NCI-H128 (cell line): ENCODE data around the gene PI4KA.
"Not testable (repeated sequence)": the region's sequence is repeated elsewhere in the genome, so short reads cannot be mapped to it uniquely, and the experiment has no call there.

Source experiments
- DNase-seq: peaks from one replicate; lab custom pipeline; 2025; ENCODE audit not compliant: unreplicated experiment; lab: John Stamatoyannopoulos, UW

PI4KA gene

GRCh38 chr22:20858615-20859416 lies at the start of gene PI4KA, which contains the start of gene SNAP29:
Gene PI4KA (minus strand): TSS chr22:20858811. CDS start chr22:20858725, 86 bp downstream.
Gene SNAP29 (plus strand): TSS chr22:20859007. CDS start chr22:20859111, 104 bp downstream.
- peak; percentile 88 for DNase-seq

- no peak for DNase-seq
Observed at GRCh38 chr22:20906387-20906767, 47.8 kb upstream of the PI4KA start.

GRCh38 chr22:20905415-20906386 lies 47.1 kb upstream of the PI4KA start:
- DNase-seq, result no peak

DNA sequence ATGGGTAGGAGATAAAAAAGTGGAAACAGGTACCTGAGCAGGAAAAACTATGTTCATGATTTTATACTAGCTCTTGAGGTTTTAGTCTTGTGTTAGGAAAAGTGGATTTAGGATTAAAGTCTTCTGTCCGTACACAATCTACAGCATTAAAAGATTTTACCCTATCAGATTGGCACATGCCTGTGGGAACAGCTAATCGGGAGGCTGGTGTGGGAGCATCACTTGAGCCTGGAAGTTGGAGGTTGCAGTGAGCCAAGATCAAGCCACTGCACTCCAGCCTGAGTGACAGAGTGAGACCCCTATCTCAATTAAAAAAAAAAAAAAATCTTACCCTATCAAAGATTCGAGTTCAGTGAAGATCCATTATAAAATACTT lies 46.4 kb upstream of the PI4KA start:
- no peak for DNase-seq

DNA sequence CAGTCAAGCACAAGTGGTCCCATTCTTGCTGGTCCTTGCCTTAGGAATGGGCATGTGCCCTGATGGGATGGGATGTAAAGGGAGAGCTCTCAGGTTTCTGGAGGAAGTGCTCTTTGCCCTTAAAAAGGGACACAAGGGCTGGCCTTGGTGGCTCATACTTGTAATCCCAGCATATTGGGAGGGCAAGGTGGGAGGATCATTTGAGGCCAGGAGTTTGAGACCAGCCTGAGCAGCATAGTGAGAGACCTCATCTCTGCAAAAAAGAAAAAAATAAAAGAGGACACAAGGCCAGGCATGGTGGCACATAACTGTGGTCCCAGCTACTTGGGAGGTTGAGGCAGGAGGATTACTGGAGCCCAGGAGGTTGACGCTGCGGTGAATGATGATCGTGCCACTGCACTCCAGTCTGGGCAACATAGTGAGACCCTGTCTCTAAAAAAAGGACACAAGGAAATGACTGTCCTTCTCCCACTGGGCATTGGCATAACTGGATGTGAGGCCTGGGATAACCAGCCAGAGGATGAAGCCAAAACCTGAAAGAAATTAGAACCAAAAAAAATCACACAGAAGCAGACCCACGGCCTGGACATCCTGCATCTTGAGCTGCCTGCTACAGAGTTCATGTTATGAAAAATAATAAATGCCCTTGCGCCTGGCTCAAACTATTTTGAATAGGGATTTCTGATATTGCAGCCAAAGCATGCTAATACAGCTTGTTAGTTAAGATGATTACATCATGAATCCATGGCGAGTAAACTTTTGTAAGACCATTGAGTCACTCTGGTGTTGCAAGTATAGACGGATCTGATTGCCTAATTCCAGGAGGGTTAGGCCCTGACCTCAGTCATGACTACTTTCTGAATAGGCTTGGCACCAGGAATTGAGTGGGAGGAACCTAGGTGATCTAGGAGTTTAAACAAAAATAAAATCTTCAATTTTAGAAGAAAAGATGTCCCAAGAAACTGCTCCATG lies 45.7 kb upstream of the PI4KA start:
- DNase-seq, result no peak

GRCh38 chr22:20903093-20903492 lies 44.5 kb upstream of the PI4KA start:
- DNase-seq, result no peak

DNA sequence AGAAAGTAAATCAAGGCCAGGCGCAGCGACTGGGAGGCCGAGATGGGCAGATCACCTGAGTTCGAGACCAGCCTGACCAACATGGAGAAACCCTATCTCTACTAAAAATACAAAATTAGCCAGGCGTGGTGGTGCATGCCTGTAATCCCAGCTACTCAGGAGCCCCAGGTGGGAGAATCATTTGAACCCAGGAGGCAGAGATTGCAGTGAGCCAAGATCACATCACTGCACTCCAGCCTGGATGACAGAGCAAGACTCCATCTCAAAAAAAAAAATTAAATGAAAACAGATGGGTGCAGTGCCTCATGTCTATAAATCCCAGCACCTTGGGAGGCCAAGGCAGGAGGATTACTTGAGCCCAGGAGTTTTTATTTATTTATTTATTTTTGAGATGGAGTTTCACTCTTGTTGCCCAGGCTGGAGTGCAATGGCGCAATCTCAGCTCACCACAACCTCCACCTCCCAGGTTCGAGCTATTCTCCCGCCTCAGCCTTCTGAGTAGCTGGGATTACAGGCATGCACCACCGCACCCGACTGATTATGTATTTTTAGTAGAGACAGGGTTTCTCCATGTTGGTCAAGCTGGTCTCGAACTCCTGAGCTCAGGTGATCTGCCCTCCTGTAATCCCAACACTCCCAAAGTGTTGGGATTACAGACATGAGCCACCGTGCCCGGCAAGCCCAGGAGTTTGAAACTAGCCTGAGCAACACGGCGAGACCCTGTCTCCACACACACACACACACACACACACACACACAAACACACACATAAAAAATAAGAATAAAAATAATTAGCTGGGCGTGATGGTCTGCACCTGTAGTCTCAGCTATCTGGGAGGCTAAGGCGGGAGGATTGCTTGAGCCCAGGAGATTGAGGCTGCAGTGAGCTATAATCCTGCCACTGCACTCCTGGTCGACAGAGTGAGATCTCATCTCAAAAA lies 42.8 kb upstream of the PI4KA start:
- DNase-seq, result not testable (repeated sequence)

- no peak for DNase-seq
Observed at GRCh38 chr22:20899827-20900423, 41.3 kb upstream of the PI4KA start.

- DNase-seq, result not testable (repeated sequence)
Observed at GRCh38 chr22:20897737-20898136, 39.1 kb upstream of the PI4KA start.

- DNase-seq, result no peak
Observed at GRCh38 chr22:20890975-20891374, 32.4 kb upstream of the PI4KA start.

DNA sequence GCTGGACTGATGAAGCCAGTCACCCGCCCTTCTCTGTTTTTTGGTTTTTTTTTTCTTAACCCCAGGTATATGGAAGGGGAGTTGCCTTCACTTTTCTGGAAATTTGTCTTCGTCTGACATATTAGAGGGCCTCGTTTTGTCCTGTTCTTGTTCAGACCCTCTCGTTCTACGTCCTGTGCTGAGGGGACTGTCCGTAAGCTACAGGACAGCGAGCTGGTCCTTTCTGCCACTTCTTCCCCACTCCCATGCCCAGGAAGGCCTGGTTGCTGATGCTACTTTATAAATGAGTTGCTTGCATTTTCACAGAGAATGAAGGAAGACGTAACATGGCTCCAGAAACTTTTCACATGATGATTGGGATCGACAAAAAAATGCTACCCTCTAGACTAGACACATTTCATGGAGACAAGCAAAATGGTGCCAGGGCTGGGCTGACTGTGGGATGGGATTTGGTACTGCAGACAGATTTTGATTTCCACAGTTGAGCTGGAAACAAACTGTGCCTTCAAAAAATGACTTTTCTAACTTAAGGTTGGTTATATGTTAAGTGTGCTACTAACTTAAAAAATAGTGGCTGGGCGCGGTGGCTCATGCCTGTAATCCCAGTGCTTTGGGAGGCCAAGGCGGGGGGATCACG lies 31.4 kb upstream of the PI4KA start:
- no peak for DNase-seq

GRCh38 chr22:20889025-20889704 lies 30.6 kb upstream of the PI4KA start:
- DNase-seq, result no peak

DNA sequence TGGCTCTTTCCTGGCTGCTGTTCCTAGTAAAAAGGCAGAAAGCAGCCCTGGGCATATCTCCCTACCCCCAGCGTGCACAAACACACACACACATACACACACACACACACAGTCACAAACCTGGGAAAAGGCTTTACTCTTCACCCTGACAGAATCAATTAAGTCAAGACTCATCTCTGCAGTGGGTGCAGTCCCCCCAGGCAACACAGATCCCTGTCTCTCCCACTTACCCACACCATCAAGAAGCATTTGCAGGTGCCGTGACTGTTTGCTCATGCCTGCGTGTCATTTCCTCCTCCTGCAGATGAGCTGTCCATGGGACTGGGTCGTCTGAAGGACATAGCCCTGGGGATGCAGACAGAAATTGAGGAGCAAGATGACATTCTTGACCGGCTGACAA lies 28.8 kb upstream of the PI4KA start:
- no peak for DNase-seq

GRCh38 chr22:20885557-20886323 lies 27.1 kb upstream of the PI4KA start:
- peak; percentile 1 for DNase-seq

DNA sequence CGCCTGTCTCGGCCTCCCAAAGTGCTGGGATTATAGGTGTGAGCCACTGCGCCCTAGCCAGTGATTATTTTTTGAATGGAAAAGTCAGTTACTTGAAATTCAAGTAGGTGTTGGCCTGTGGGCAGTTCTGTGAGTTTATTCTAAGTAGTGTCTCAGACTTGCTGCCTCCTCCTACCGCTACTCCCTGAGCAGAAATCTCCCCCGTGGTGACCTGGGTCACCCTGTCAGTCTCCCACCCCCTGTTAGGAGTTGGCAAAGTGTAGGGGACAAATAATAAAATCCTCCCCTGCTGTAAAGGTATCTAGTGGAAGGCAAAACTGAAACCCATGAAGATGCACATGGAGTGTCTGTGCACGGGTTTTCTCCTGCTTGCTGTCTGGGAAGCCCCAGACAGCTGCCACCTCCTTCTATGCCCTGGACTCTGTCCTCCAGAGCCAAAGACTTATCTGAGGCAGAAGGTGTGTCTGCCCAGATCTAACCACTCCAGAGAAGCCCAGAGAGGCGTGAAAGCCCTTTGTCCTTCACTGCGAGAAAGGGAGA lies 26.5 kb upstream of the PI4KA start:
- DNase-seq, result no peak

- DNase-seq, result no peak
Observed at GRCh38 chr22:20884454-20884853, 25.8 kb upstream of the PI4KA start.

GRCh38 chr22:20882855-20883254 lies 24.2 kb upstream of the PI4KA start:
- no peak for DNase-seq
